Endothelial cell of umbilical vein (primary cell): ENCODE results near the gene TLR9. TPM values are rescaled to one million over a fixed set of nuclear protein-coding genes. Genes with fewer than 3 reads are reported as not detected.
A peak's percentile ranks its signal among the peaks of the same experiment; 100 is the strongest.

Experiments used
- BruUV-seq: library from RNA; stranded (reverse); fragments of 400-500 nt; replicated peaks from 2 replicates; lab custom pipeline; 2021; lab: Mats Ljungman, UMichigan
- CTCF ChIA-PET: fragments of 300-600, 350-600 bp; sonication (Branson Sonifier 250); formaldehyde crosslinking; loops from one replicate; lab custom pipeline; 2021; ENCODE audit warnings: antibody characterized with exemption, inconsistent platforms; lab: Charles Lee
- POLR2A ChIA-PET: fragments of 300-600, 350-600 bp; sonication (Branson Sonifier 250); formaldehyde crosslinking; loops from one replicate; lab custom pipeline; 2021; ENCODE audit warnings: antibody characterized with exemption, inconsistent platforms; lab: Charles Lee
- DNase-seq: peaks from one replicate; pipeline ENCODE4 v3.0.0-alpha.2; 2011; ENCODE audit warnings: low read depth, low spot score
- FAIRE-seq: peaks from 2 replicates; lab custom pipeline; 2011; peaks lifted over from hg19 to GRCh38; lab: Jason Lieb, UNC
- H2AFZ ChIP-seq: 2 replicates; pipeline ENCODE4 v1.6.0; 2012; ENCODE audit warnings: low read depth, low read length, control low read depth, inconsistent platforms
- H3K27ac ChIP-seq: 2 replicates; pipeline ENCODE4 v1.5.1; 2011; ENCODE audit warnings: low read depth, mild to moderate bottlenecking, control low read depth, low read length, moderate library complexity; ENCODE audit not compliant: insufficient read depth
- H3K27me3 ChIP-seq, 2 experiments: 2 replicates each; pipeline versions ENCODE4 v1.6.0 to v1.6.1; 2011; ENCODE audit warnings: low read length in 2 of 2, mixed read lengths in 1 of 2; ENCODE audit not compliant: control insufficient read depth in 2 of 2, insufficient read depth in 2 of 2
- H3K36me3 ChIP-seq, 2 experiments: 2 replicates in 1 of 2; 3 replicates in 1 of 2; pipeline ENCODE4 v1.5.1; 2011; ENCODE audit warnings: low read length in 2 of 2, mild to moderate bottlenecking in 1 of 2, moderate library complexity in 1 of 2; ENCODE audit not compliant: control insufficient read depth in 2 of 2, insufficient read depth in 2 of 2; ENCODE audit errors: extremely low read depth in 1 of 2
- H3K4me1 ChIP-seq: 3 replicates; pipeline ENCODE4 v1.5.1; 2011; ENCODE audit warnings: mild to moderate bottlenecking, low read length; ENCODE audit not compliant: control insufficient read depth, insufficient read depth; ENCODE audit errors: extremely low read depth
- H3K4me2 ChIP-seq: 2 replicates; pipeline ENCODE4 v1.6.1; 2011; ENCODE audit warnings: low read length, control low read depth, mixed read lengths; ENCODE audit not compliant: insufficient read depth
- H3K4me3 ChIP-seq, 3 experiments: fragments of 200-600 bp in 1 of 3; sonication (generic), shearing (Covaris generic) in 1 of 3; replicated peaks in 1 of 3; 2 replicates each; pipeline ENCODE4 v1.5.1; 2011 to 2016; ENCODE audit warnings: control low read depth in 3 of 3, low read length in 3 of 3, mild to moderate bottlenecking in 2 of 3, inconsistent platforms in 1 of 3, low read depth in 1 of 3, moderate library complexity in 1 of 3; ENCODE audit not compliant: insufficient read depth in 1 of 3
- H3K79me2 ChIP-seq: 2 replicates; pipeline ENCODE4 v1.6.0; 2012; ENCODE audit warnings: low read length, inconsistent platforms; ENCODE audit not compliant: control insufficient read depth, insufficient read depth
- H3K9ac ChIP-seq: replicated peaks from 2 replicates; pipeline ENCODE3; 2011; ENCODE audit warnings: low read length, control low read depth; ENCODE audit not compliant: insufficient read depth; ENCODE audit errors: extremely low read depth
- H3K9me1 ChIP-seq: replicated peaks from 3 replicates; pipeline ENCODE4 v1.6.0; 2011; ENCODE audit warnings: mild to moderate bottlenecking, low read length; ENCODE audit not compliant: control insufficient read depth, insufficient read depth; ENCODE audit errors: extremely low read depth
- H3K9me3 ChIP-seq: replicated peaks from 2 replicates; pipeline ENCODE4 v1.5.1; 2012; ENCODE audit warnings: low read length, inconsistent platforms; ENCODE audit not compliant: control insufficient read depth, insufficient read depth
- H4K20me1 ChIP-seq: replicated peaks from 2 replicates; pipeline ENCODE3; 2011; ENCODE audit warnings: mild to moderate bottlenecking, low read length; ENCODE audit not compliant: control insufficient read depth, insufficient read depth; ENCODE audit errors: extremely low read depth
- EZH2 ChIP-seq: IDR thresholded peaks from 2 replicates; pipeline ENCODE4 v1.6.1; 2012; ENCODE audit warnings: borderline replicate concordance, low read depth, mild to moderate bottlenecking, moderate library complexity, low read length, inconsistent platforms; ENCODE audit not compliant: severe bottlenecking
- FOS ChIP-seq: IDR thresholded peaks from 2 replicates; pipeline ENCODE4 v1.6.1; 2011; ENCODE audit warnings: mild to moderate bottlenecking, low read length, moderate library complexity, borderline replicate concordance; ENCODE audit not compliant: insufficient read depth
- GATA2 ChIP-seq: IDR thresholded peaks from 2 replicates; pipeline ENCODE4 v1.7.0; 2011; ENCODE audit warnings: low read depth, mild to moderate bottlenecking, moderate library complexity, mixed read lengths, low read length; ENCODE audit not compliant: insufficient read length, insufficient read depth
- JUN ChIP-seq: IDR thresholded peaks from 2 replicates; pipeline ENCODE4 v1.6.1; 2011; ENCODE audit warnings: borderline replicate concordance, low read depth; ENCODE audit not compliant: insufficient read length, insufficient read depth
- MYC ChIP-seq: IDR thresholded peaks from one replicate; pipeline ENCODE4 v1.6.1; 2011; ENCODE audit warnings: mild to moderate bottlenecking, low read depth, low read length
- POLR2A ChIP-seq: IDR thresholded peaks from 2 replicates; pipeline ENCODE4 v1.6.1; 2012; ENCODE audit warnings: low read depth, mild to moderate bottlenecking, control low read depth, low read length
- POLR2AphosphoS5 ChIP-seq: IDR thresholded peaks from 2 replicates; pipeline ENCODE4 v1.6.1; 2012; ENCODE audit warnings: low read depth, mild to moderate bottlenecking, control low read depth, low read length, moderate library complexity; ENCODE audit not compliant: insufficient read depth
- dilution Hi-C: fragments of 300-500 bp; cut with MboI; formaldehyde crosslinking; loops from one replicate; pipeline ENCODE4 v1.15.0; 2019; ENCODE audit warnings: low sequenced_read_pairs; ENCODE audit not compliant: extremely low pct_ligation_motif_present
- intact Hi-C: fragments of 100-400 bp; cut with micrococcal nuclease; formaldehyde crosslinking; loops from one replicate; pipeline ENCODE4 v1.10.0; 2022
- polyA plus RNA-seq, 4 experiments: library from polyadenylated mRNA; depleted of rRNA in 3 of 4; stranded (reverse) in 3 of 4; unstranded in 1 of 4; fragments of >200 nt; gene quantifications; 2 replicates each; pipeline versions ENCODE4 v1.2.1 to v1.2.3, GENCODE V29; 2011 to 2012; ENCODE audit warnings: missing spikeins in 1 of 4
- total RNA-seq: library from RNA; stranded (reverse); gene quantifications from 2 replicates; pipeline ENCODE4 v1.2.3, GENCODE V29; 2021
- TF ChIP-seq, protein P1 (sequence below), 2 donors: IDR thresholded peaks; 1 replicate in 1 of 2; 2 replicates in 1 of 2; pipeline ENCODE4 v1.5.1; 2011; ENCODE audit warnings: low read length in 2 of 2, mild to moderate bottlenecking in 2 of 2, moderate library complexity in 2 of 2, control low read depth in 1 of 2, inconsistent platforms in 1 of 2, low read depth in 1 of 2; ENCODE audit not compliant: insufficient read depth in 1 of 2; ENCODE audit errors: extremely low read depth in 1 of 2
- TF ChIP-seq, protein P2 (sequence below): IDR thresholded peaks from 2 replicates; pipeline ENCODE4 v1.6.1; 2011; ENCODE audit not compliant: insufficient read depth, insufficient read length

TLR9 gene
- total and polyA plus RNA-seq, 2 donors (not counting 3 experiments of a cell fraction or from before 2014, with no cell fraction given): not detected

GRCh38 chr3:52231502-52232278 is 6.2 kb upstream of the TLR9 start:
- intact Hi-C loops (loop anchor here (1.0 kb wide), 1 partner anchor 108 kb away; no protein-coding TSS in a partner anchor), dilution Hi-C loops (no loop called here)
- no peak overlapping the region for H3K4me3 ChIP-seq
- H4K20me1 ChIP-seq: no peaks in the 10 kb centered on the region
- H3K9me3 ChIP-seq: no peaks in the 10 kb centered on the region
- H3K27ac ChIP-seq: no peak overlapping the region
- ChIA-PET CTCF (interaction anchor here (0.7 to 5.3 kb wide), 28 partner anchors 9 to 215 kb away, joined by 3 to 91 read pairs (median 6); partner anchors contain the start of genes GLYCTK and WDR82), POLR2A (interaction anchor here (0.5 kb wide), 1 partner anchor 23 kb away, joined by 5 read pairs; no protein-coding TSS in a partner anchor)
- no peaks in the 10 kb centered on the region for H3K27me3 ChIP-seq
- TF ChIP-seq FOS (no peak), POLR2A (peak; percentile 36), EZH2 (no peak), MYC (no peak), POLR2AphosphoS5 (peak; percentile 54), JUN (no peak), GATA2 (no peak)
- TF ChIP-seq, protein P1, sequence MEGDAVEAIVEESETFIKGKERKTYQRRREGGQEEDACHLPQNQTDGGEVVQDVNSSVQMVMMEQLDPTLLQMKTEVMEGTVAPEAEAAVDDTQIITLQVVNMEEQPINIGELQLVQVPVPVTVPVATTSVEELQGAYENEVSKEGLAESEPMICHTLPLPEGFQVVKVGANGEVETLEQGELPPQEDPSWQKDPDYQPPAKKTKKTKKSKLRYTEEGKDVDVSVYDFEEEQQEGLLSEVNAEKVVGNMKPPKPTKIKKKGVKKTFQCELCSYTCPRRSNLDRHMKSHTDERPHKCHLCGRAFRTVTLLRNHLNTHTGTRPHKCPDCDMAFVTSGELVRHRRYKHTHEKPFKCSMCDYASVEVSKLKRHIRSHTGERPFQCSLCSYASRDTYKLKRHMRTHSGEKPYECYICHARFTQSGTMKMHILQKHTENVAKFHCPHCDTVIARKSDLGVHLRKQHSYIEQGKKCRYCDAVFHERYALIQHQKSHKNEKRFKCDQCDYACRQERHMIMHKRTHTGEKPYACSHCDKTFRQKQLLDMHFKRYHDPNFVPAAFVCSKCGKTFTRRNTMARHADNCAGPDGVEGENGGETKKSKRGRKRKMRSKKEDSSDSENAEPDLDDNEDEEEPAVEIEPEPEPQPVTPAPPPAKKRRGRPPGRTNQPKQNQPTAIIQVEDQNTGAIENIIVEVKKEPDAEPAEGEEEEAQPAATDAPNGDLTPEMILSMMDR (IDR thresholded peaks at IDR 0.05; ENCODE audit: extremely low read depth in 1 of 2, insufficient read depth in 1 of 2, low read depth in 1 of 2, low read length in 2 of 2): peak; percentile 98
- TF ChIP-seq, protein P2, sequence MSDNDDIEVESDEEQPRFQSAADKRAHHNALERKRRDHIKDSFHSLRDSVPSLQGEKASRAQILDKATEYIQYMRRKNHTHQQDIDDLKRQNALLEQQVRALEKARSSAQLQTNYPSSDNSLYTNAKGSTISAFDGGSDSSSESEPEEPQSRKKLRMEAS: no peak
- FAIRE-seq (peak; percentile 84), DNase-seq (peak; percentile 54)
- H3K79me2 ChIP-seq: peaks cover 18% of the 10 kb centered on the region
- H2AFZ ChIP-seq: no peak overlapping the region
- H3K4me2 ChIP-seq: no peak overlapping the region
- peaks cover 14 to 27% of the 10 kb centered on the region in 2 experiments for H3K36me3 ChIP-seq
- H3K9me1 ChIP-seq: no peaks in the 10 kb centered on the region
- no TSS peak for BruUV-seq
- H3K4me1 ChIP-seq: no peaks in the 10 kb centered on the region
- H3K9ac ChIP-seq: no peak overlapping the region
